ENCODE data around the gene PCCA.
"Not testable (repeated sequence)": the region's sequence is repeated elsewhere in the genome, so short reads cannot be mapped to it uniquely, and the experiment has no call there.

PCCA gene

DNA sequence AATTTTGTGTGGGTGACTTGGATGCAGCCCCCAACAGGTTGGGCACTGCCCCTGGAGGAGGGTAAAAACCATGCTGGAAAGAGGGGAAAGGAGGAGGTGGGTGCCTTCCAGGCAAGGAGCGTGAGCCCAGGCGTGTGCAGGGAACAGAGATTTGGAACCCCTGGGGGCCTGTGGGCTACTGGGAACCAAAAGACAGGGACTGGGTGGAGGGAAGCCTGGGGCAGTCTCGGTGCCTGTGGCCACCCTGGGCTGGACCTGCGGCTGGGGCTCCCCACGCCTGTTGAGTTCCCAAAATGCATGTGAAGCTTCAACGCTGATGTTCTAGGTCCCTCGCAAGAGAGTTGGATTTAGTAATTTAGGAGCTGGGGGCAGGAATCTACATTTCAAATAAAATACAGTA lies 474.9 kb downstream of the PCCA start:
- DNase-seq = no peak

GRCh38 chr13:100564444-100565223 lies 475.7 kb downstream of the PCCA start:
- no peak for DNase-seq

GRCh38 chr13:100565286-100565685 lies 476.4 kb downstream of the PCCA start:
- no peak for DNase-seq

DNA sequence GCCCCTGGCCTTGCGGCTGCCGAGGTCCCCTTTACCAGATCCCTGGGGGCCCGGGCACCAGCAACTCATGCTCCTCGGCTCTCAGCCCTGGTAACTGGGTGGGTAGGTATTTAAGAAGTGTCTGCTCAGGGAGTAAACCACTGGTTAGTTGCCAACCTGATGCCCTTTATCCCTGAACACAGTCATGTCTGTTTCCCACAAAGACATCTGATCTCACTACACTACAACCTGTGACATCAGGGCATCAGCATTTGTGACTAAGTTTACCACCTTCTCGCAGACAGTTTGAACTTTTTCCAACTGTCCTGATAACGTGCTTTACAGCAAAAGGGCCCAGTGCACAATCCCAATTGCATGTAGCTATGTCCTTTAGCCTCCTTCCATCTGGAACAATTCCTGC lies 477.6 kb downstream of the PCCA start:
- DNase-seq = no peak

- DNase-seq = peak; percentile 72
These were observed 484.2 kb downstream of the PCCA start for GRCh38 chr13:100573121-100573520.

DNA sequence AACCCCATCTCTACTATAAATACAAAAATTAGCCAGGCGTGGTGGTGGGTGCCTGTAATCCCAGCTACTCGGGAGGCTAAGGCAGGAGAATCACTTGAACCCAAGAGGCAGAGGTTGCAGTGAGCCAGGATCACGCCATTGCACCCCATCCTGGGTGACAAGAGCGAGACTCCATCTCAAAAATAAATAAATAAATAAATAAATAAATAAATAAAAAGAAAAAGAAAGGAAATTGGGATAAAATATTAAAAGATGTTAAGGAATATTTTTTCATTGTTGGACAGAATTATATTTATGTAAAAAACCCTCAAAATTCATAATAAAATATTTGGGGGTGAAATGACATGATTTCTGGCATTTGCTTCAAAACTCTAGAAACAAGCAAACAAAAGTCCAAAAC lies 488.3 kb downstream of the PCCA start:
- DNase-seq = not testable (repeated sequence)
